H1 (cell line): Measurements from ENCODE around the gene THOP1. TPM values are rescaled to one million over a fixed set of nuclear protein-coding genes. Genes with fewer than 3 reads are reported as not detected.

Experiments used
- CTBP2 ChIP-seq: IDR thresholded peaks from 2 replicates; pipeline ENCODE4 v1.7.0; 2011; ENCODE audit warnings: borderline replicate concordance, mild to moderate bottlenecking, moderate library complexity, mixed read lengths, low read length; ENCODE audit not compliant: insufficient read depth, insufficient read length
- polyA plus RNA-seq, 7 experiments: library from polyadenylated mRNA; depleted of rRNA in 3 of 7; stranded (reverse) in 5 of 7; unstranded in 2 of 7; fragments of >200 nt in 5 of 7; fragments of 200-250 nt in 2 of 7; gene quantifications; 1 replicate in 5 of 7; 2 replicates in 1 of 7; 4 replicates in 1 of 7; pipeline versions ENCODE4 v1.2.1 to v1.2.3, GENCODE V29; 2011 to 2013; ENCODE audit warnings: missing spikeins in 2 of 7, mixed read lengths in 2 of 7
- total RNA-seq: library from RNA; stranded (reverse); fragmentation: NEBNext Ultra II Directional; extraction: Animal tissue kit (Norgen Biotek cat#: 25700); gene quantifications from 2 replicates; pipeline ENCODE4 v1.2.1, GENCODE V29; 2021

THOP1 gene
- total and polyA plus RNA-seq, 2 of the 8 experiments (the other 6 are each of a cell fraction or from before 2014, with no cell fraction given): 136 to 159 TPM

GRCh38 chr19:2805261-2805900 is 20.1 kb downstream of the THOP1 start (continued):
- TF ChIP-seq CTBP2: no peak
- TF ChIP-seq, all 59 proteins: peak for 0
